Endothelial cell of coronary artery (primary cell): ENCODE data around the gene LIPM. TPM values are rescaled to one million over a fixed set of nuclear protein-coding genes. Genes with fewer than 3 reads are reported as not detected.

Experiments
- total RNA-seq: library from RNA; depleted of rRNA; stranded (reverse); fragments of >200 nt; gene quantifications from 2 replicates; pipeline ENCODE4 v1.2.3, GENCODE V29; 2014

LIPM gene
- not detected in 2 replicates for total RNA-seq

GRCh38 chr10:88802523-88803285, at the start of gene LIPM:
LIPM (plus strand) TSS chr10:88802730; CDS start chr10:88802897, 167 bp downstream.

GRCh38 chr10:88759366-88760101, 43.0 kb upstream of the LIPM start, which contains the start of gene LIPN:
LIPN (plus strand) TSS chr10:88760020; CDS start chr10:88761406, 1,386 bp downstream.

GRCh38 chr10:88851706-88852105, 49.2 kb downstream of the LIPM start, which contains the start of gene ANKRD22:
ANKRD22 (minus strand) TSS chr10:88851844; CDS start chr10:88851607, 237 bp downstream.

Other genes starting within 250 kb of the LIPM start
- gene RNLS, start 219.4 kb upstream of the LIPM start, total RNA-seq: 1.5 and 3.6 TPM in 2 replicates
- gene LIPJ, start 216.0 kb upstream of the LIPM start, total RNA-seq: under 0.01 TPM in 1 of 2 replicates, not detected in the other
- gene LIPF, start 138.3 kb upstream of the LIPM start, total RNA-seq: not detected in 2 replicates
- gene LIPK, start 96.5 kb upstream of the LIPM start, total RNA-seq: not detected in 2 replicates
- gene LIPN, start 42.7 kb upstream of the LIPM start, total RNA-seq: not detected in 2 replicates
- not detected in 2 replicates for gene ANKRD22, start 49.1 kb downstream of the LIPM start, total RNA-seq
- 0.81 and 3.2 TPM in 2 replicates for gene STAMBPL1, start 77.5 kb downstream of the LIPM start, total RNA-seq
- 8.1 and 140 TPM in 2 replicates for gene ACTA2, start 150.0 kb downstream of the LIPM start, total RNA-seq
- 20.5 and 25.9 TPM in 2 replicates for gene FAS, start 188.1 kb downstream of the LIPM start, total RNA-seq